Astrocyte (in vitro differentiated cells and primary cell): Measurements from ENCODE around the gene ETV7. TPM values are rescaled to one million over a fixed set of nuclear protein-coding genes. Genes with fewer than 3 reads are reported as not detected.

ENCODE experiments used
- DNase-seq: peaks from one replicate; pipeline ENCODE4 v3.0.0-alpha.2; 2010; ENCODE audit warnings: low read depth
- FAIRE-seq: peaks from 2 replicates; lab custom pipeline; 2011; peaks lifted over from hg19 to GRCh38; lab: Jason Lieb, UNC
- H2AFZ ChIP-seq: 2 replicates; pipeline ENCODE4 v1.6.0; 2012; ENCODE audit warnings: low read depth, low read length, inconsistent platforms
- H3K27ac ChIP-seq: 2 replicates; pipeline ENCODE4 v1.5.1; 2011; ENCODE audit warnings: low read depth, low read length, inconsistent platforms
- H3K27me3 ChIP-seq: 2 replicates; pipeline ENCODE4 v1.6.0; 2011; ENCODE audit warnings: low read length, inconsistent platforms; ENCODE audit not compliant: insufficient read depth
- H3K36me3 ChIP-seq: 2 replicates; pipeline ENCODE4 v1.5.1; 2011; ENCODE audit warnings: low read length, inconsistent platforms; ENCODE audit not compliant: insufficient read depth
- H3K4me1 ChIP-seq: 2 replicates; pipeline ENCODE4 v1.5.1; 2011; ENCODE audit warnings: low read length, inconsistent platforms; ENCODE audit not compliant: insufficient read depth
- H3K4me2 ChIP-seq: 2 replicates; pipeline ENCODE4 v1.6.0; 2012; ENCODE audit warnings: low read length, inconsistent platforms
- H3K4me3 ChIP-seq: 2 replicates; pipeline ENCODE4 v1.5.1; 2011; ENCODE audit warnings: low read depth, mild to moderate bottlenecking, low read length, inconsistent platforms; ENCODE audit not compliant: insufficient read depth
- H3K79me2 ChIP-seq: 2 replicates; pipeline ENCODE4 v1.6.0; 2012; ENCODE audit warnings: mild to moderate bottlenecking, low read length, inconsistent platforms; ENCODE audit not compliant: insufficient read depth
- H3K9ac ChIP-seq: 2 replicates; pipeline ENCODE4 v1.6.0; 2012; ENCODE audit warnings: mild to moderate bottlenecking, low read length, inconsistent platforms
- H3K9me3 ChIP-seq: 2 replicates; pipeline ENCODE4 v1.5.1; 2012; ENCODE audit warnings: low read depth, mild to moderate bottlenecking, low read length, inconsistent platforms; ENCODE audit not compliant: insufficient read depth
- H4K20me1 ChIP-seq: 2 replicates; pipeline ENCODE4 v1.6.0; 2012; ENCODE audit warnings: low read length, inconsistent platforms; ENCODE audit not compliant: insufficient read depth
- H3K27ac Mint-ChIP-seq: one replicate; pipeline ENCODE4 v1.8.0; 2021; ENCODE audit warnings: mild to moderate bottlenecking, mixed read lengths; ENCODE audit not compliant: unreplicated experiment
- H3K27me3 Mint-ChIP-seq: one replicate; pipeline ENCODE4 v1.8.0; 2021; ENCODE audit warnings: low read depth, mixed read lengths; ENCODE audit not compliant: unreplicated experiment
- H3K36me3 Mint-ChIP-seq: one replicate; pipeline ENCODE4 v1.8.0; 2021; ENCODE audit warnings: low read depth, mixed read lengths; ENCODE audit not compliant: unreplicated experiment
- H3K4me1 Mint-ChIP-seq: one replicate; pipeline ENCODE4 v1.8.0; 2021; ENCODE audit warnings: low read depth, mixed read lengths; ENCODE audit not compliant: unreplicated experiment
- H3K4me3 Mint-ChIP-seq: one replicate; pipeline ENCODE4 v1.8.0; 2021; ENCODE audit warnings: mild to moderate bottlenecking, moderate library complexity, mixed read lengths; ENCODE audit not compliant: unreplicated experiment
- H3K9me3 Mint-ChIP-seq: one replicate; pipeline ENCODE4 v1.8.0; 2021; ENCODE audit warnings: mild to moderate bottlenecking, mixed read lengths; ENCODE audit not compliant: unreplicated experiment
- EZH2 ChIP-seq: IDR thresholded peaks from 2 replicates; pipeline ENCODE4 v1.6.1; 2012; ENCODE audit warnings: mild to moderate bottlenecking, low read length, inconsistent platforms; ENCODE audit not compliant: insufficient read depth
- total RNA-seq: library from RNA; stranded (reverse); gene quantifications from 2 replicates; pipeline ENCODE4 v1.2.1, GENCODE V29; 2021
- TF ChIP-seq, protein P1 (sequence below): IDR thresholded peaks from 2 replicates; pipeline ENCODE4 v1.5.1; 2011; ENCODE audit warnings: low read depth, mild to moderate bottlenecking, inconsistent platforms, low read length, moderate library complexity; ENCODE audit not compliant: insufficient read depth

Gene ETV7
- total RNA-seq, 1 donor from 2014 or later: 2.4 TPM

GRCh38 chr6:36326356-36326995, 61.0 kb downstream of the ETV7 start:
- DNase-seq (no peak), FAIRE-seq (no peak)
- no peak overlapping the region for H2AFZ ChIP-seq
- H3K27ac ChIP-seq: no peak overlapping the region
- H3K4me2 ChIP-seq: no peak overlapping the region
- no peaks in the 10 kb centered on the region for H3K4me1 ChIP-seq
- H3K79me2 ChIP-seq: no peaks in the 10 kb centered on the region
- peaks cover 2% of the 10 kb centered on the region for H3K4me1 Mint-ChIP-seq
- H3K27me3 Mint-ChIP-seq: peaks cover 17% of the 10 kb centered on the region
- H4K20me1 ChIP-seq: no peaks in the 10 kb centered on the region
- no peak overlapping the region for H3K9ac ChIP-seq
- H3K9me3 Mint-ChIP-seq: no peaks in the 10 kb centered on the region
- no peak overlapping the region for H3K4me3 Mint-ChIP-seq
- no peak overlapping the region for H3K27ac Mint-ChIP-seq
- H3K4me3 ChIP-seq: no peak overlapping the region
- no peaks in the 10 kb centered on the region for H3K36me3 Mint-ChIP-seq
- no peaks in the 10 kb centered on the region for H3K36me3 ChIP-seq
- no peaks in the 10 kb centered on the region for H3K9me3 ChIP-seq
- H3K27me3 ChIP-seq: peaks cover 38% of the 10 kb centered on the region
- TF ChIP-seq EZH2: no peak
- TF ChIP-seq, protein P1, sequence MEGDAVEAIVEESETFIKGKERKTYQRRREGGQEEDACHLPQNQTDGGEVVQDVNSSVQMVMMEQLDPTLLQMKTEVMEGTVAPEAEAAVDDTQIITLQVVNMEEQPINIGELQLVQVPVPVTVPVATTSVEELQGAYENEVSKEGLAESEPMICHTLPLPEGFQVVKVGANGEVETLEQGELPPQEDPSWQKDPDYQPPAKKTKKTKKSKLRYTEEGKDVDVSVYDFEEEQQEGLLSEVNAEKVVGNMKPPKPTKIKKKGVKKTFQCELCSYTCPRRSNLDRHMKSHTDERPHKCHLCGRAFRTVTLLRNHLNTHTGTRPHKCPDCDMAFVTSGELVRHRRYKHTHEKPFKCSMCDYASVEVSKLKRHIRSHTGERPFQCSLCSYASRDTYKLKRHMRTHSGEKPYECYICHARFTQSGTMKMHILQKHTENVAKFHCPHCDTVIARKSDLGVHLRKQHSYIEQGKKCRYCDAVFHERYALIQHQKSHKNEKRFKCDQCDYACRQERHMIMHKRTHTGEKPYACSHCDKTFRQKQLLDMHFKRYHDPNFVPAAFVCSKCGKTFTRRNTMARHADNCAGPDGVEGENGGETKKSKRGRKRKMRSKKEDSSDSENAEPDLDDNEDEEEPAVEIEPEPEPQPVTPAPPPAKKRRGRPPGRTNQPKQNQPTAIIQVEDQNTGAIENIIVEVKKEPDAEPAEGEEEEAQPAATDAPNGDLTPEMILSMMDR: no peak

GRCh38 chr6:36324715-36325114, 62.8 kb downstream of the ETV7 start:
- peaks cover 25% of the 10 kb centered on the region for H3K27me3 Mint-ChIP-seq
- Histone ChIP-seq H3K36me3 (no peaks in the 10 kb centered on the region), H3K9me3 (no peaks in the 10 kb centered on the region), H4K20me1 (no peaks in the 10 kb centered on the region), H2AFZ (no peak overlapping the region), H3K9ac (no peak overlapping the region), H3K4me1 (no peaks in the 10 kb centered on the region), H3K4me3 (no peak overlapping the region), H3K27me3 (peaks cover 36% of the 10 kb centered on the region), H3K27ac (no peak overlapping the region), H3K4me2 (no peak overlapping the region), H3K79me2 (no peaks in the 10 kb centered on the region)
- H3K36me3 Mint-ChIP-seq: no peaks in the 10 kb centered on the region
- no peaks in the 10 kb centered on the region for H3K9me3 Mint-ChIP-seq
- peaks cover 6% of the 10 kb centered on the region for H3K4me1 Mint-ChIP-seq
- no peak overlapping the region for H3K4me3 Mint-ChIP-seq
- no peak overlapping the region for H3K27ac Mint-ChIP-seq
- DNase-seq (no peak), FAIRE-seq (no peak)
- TF ChIP-seq, protein P1: no peak
- TF ChIP-seq EZH2: no peak

GRCh38 chr6:36324191-36324590, 63.3 kb downstream of the ETV7 start:
- no peaks in the 10 kb centered on the region for H3K79me2 ChIP-seq
- no peak overlapping the region for H3K4me3 ChIP-seq
- H3K4me1 ChIP-seq: no peaks in the 10 kb centered on the region
- H3K4me2 ChIP-seq: no peak overlapping the region
- H4K20me1 ChIP-seq: no peaks in the 10 kb centered on the region
- Mint-ChIP-seq H3K4me1 (peaks cover 6% of the 10 kb centered on the region), H3K27ac (no peak overlapping the region), H3K4me3 (no peak overlapping the region), H3K36me3 (no peaks in the 10 kb centered on the region), H3K9me3 (no peaks in the 10 kb centered on the region), H3K27me3 (peaks cover 23% of the 10 kb centered on the region)
- FAIRE-seq: no peak
- H3K9ac ChIP-seq: no peak overlapping the region
- peaks cover 36% of the 10 kb centered on the region for H3K27me3 ChIP-seq
- no peak for DNase-seq
- H3K9me3 ChIP-seq: no peaks in the 10 kb centered on the region
- H3K36me3 ChIP-seq: no peaks in the 10 kb centered on the region
- H2AFZ ChIP-seq: no peak overlapping the region
- TF ChIP-seq EZH2: no peak
- TF ChIP-seq, protein P1: no peak
- no peak overlapping the region for H3K27ac ChIP-seq
